OCI-LY3 (cell line): ENCODE results near the gene METTL8.

Experiments
- CTCF ChIP-seq: fragments of 200-600, 300-600 bp; sonication (generic); IDR thresholded peaks from 2 replicates; pipeline ENCODE4 v1.5.1; 2014; ENCODE audit warnings: antibody characterized with exemption, low read length, low read depth
- EZH2phosphoT487 ChIP-seq: fragments of 200-600 bp; shearing (Covaris generic); IDR thresholded peaks from 2 replicates; pipeline ENCODE4 v1.6.1; 2018; ENCODE audit warnings: antibody characterized with exemption, mixed run types, low read depth

GRCh38 chr2:171393487-171393886, 40.3 kb downstream of the METTL8 start:
- TF ChIP-seq EZH2phosphoT487 (no peak), CTCF (no peak)
